ENCODE measurements around the gene POTEB2. TPM values are rescaled to one million over a fixed set of nuclear protein-coding genes. Genes with fewer than 3 reads are reported as not detected.
"Not testable (repeated sequence)": the region's sequence is repeated elsewhere in the genome, so short reads cannot be mapped to it uniquely, and the experiment has no call there.

The POTEB2 gene
- total RNA-seq (2014; rRNA removed) = not detected in 2 replicates
- polyA plus RNA-seq (2012) = not detected

- DNase-seq (ENCODE audit: low read depth) = not testable (repeated sequence)
Observed at GRCh38 chr15:20866214-20866613, at the start of gene POTEB2. Gene POTEB2 (minus strand): TSS chr15:20866314. CDS start chr15:20866281, 33 bp downstream.

DNA sequence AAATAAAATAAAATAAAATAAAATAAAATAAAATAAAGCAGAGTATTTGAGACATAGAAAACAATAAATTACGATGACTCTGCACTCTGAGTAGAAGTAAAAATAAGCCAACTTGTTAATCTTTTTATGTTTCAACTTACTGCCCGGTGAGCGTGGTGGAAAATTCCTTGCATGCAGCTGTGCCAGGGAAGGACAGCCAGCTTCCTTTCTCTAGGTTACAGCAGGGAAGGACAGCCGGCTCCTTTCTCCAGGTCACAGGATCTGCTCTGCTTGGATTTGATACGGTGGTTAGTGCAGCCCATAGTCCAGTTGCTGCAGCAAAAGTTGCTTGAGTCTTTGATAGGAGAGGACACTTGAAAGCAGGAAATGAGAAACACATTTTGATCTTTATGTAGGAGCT is 13.8 kb upstream of the POTEB2 start:
- DNase-seq (ENCODE audit: low read depth) = not testable (repeated sequence)

GRCh38 chr15:20878464-20878863 is 12.3 kb upstream of the POTEB2 start:
- DNase-seq (ENCODE audit: low read depth) = not testable (repeated sequence)

- not testable (repeated sequence) for DNase-seq (ENCODE audit: low read depth)
Observed at GRCh38 chr15:20877819-20878218, 11.7 kb upstream of the POTEB2 start.

Measured in LHCN-M2 (cell line).